ENCODE results near the gene ADARB2. TPM values are rescaled to one million over a fixed set of nuclear protein-coding genes. Genes with fewer than 3 reads are reported as not detected.

Gene ADARB2
- total RNA-seq, 4 donors from 2014 or later, result 8.4 to 23.2 (median 19.6) TPM

DNA sequence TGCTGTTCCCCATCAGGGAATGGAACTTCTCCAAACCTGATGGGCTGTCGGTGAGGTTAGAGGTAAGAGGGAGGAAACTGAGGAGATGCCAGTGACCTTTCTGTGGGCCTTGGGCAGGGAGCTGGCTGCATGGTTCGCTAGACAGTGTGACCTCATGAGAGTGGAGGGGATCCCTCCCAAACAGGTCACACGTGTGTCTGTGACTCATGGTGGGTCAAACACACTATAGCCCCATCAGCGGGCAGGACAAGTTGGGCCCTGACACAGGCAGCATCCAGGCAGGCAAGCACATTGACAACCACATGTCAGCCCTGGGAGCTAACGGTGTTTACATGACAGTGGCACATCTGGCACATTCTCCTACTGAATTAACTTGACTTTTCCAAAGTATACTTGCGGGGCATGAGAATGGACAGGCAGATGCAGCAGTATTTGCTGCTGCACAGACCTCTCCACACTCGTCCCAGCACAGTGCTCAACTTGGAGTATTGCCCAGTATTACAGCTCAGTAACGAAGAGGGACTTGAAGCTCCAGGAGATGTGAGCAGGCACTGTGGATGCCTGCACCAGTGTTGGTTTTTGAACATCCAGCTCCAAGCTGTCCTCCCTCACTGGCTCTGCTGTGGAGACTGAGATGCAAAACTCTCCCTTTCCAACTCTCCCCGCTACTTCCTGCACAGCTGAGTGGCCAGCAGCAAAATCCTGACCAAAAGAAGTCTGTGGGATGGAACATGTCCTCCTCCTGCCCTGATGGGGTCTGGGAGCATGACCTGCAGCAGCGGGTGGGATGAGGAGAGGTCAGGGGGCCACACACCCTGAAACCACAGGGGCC is 481.5 kb downstream of the ADARB2 start:
- no peak for DNase-seq (ENCODE audit: low spot score in 2 of 2)
- 69 to 74% methylated on average over 10 of the region's 10 CpGs for WGBS, 2 donors
- Histone ChIP-seq H3K4me3 (no peak overlapping the region), H3K27me3 (no peaks in the 10 kb centered on the region), H3K4me1 (no peaks in the 10 kb centered on the region), H3K36me3 (no peaks in the 10 kb centered on the region), H3K27ac (no peak overlapping the region), H3K9me3 (peaks cover 0 to 7% (median 0%) of the 10 kb centered on the region in 4 donors)
- TF ChIP-seq EP300 (IDR thresholded peaks at IDR 0.05) (no peak), POLR2A (IDR thresholded peaks at IDR 0.05) (no peak)
- TF ChIP-seq, protein P1, sequence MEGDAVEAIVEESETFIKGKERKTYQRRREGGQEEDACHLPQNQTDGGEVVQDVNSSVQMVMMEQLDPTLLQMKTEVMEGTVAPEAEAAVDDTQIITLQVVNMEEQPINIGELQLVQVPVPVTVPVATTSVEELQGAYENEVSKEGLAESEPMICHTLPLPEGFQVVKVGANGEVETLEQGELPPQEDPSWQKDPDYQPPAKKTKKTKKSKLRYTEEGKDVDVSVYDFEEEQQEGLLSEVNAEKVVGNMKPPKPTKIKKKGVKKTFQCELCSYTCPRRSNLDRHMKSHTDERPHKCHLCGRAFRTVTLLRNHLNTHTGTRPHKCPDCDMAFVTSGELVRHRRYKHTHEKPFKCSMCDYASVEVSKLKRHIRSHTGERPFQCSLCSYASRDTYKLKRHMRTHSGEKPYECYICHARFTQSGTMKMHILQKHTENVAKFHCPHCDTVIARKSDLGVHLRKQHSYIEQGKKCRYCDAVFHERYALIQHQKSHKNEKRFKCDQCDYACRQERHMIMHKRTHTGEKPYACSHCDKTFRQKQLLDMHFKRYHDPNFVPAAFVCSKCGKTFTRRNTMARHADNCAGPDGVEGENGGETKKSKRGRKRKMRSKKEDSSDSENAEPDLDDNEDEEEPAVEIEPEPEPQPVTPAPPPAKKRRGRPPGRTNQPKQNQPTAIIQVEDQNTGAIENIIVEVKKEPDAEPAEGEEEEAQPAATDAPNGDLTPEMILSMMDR (IDR thresholded peaks at IDR 0.05), result no peak

DNA sequence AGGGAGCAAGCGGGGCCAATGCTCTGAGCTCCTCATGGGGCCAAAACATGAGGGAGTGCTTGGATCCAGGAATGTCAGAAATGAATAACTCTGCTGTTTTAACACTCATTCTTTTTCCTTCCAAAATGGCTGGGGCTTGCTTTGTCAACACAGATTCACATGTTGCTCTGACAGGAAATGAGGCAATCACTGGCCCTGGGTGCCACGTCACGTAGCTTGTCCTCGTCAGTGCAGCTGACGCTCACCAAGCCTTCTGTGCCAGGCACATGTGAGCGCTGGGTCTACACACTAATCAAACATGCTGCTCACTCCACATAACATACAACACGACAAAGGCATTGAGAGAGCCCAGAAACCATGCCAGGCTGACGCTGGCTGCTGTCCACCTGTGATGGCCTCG is 482.2 kb downstream of the ADARB2 start:
- TF ChIP-seq EP300 (IDR thresholded peaks at IDR 0.05) (no peak), POLR2A (IDR thresholded peaks at IDR 0.05) (no peak)
- TF ChIP-seq, protein P1 (IDR thresholded peaks at IDR 0.05), result no peak
- H3K4me1 ChIP-seq, result no peaks in the 10 kb centered on the region
- H3K9me3 ChIP-seq, result peaks cover 0 to 7% (median 0%) of the 10 kb centered on the region in 4 donors
- no peaks in the 10 kb centered on the region for H3K36me3 ChIP-seq
- no peak overlapping the region for H3K27ac ChIP-seq
- WGBS, 2 donors, result 52 to 54% methylated on average over 9 of the region's 9 CpGs
- H3K4me3 ChIP-seq, result no peak overlapping the region
- no peaks in the 10 kb centered on the region for H3K27me3 ChIP-seq
- no peak for DNase-seq (ENCODE audit: low spot score in 2 of 2)

DNA sequence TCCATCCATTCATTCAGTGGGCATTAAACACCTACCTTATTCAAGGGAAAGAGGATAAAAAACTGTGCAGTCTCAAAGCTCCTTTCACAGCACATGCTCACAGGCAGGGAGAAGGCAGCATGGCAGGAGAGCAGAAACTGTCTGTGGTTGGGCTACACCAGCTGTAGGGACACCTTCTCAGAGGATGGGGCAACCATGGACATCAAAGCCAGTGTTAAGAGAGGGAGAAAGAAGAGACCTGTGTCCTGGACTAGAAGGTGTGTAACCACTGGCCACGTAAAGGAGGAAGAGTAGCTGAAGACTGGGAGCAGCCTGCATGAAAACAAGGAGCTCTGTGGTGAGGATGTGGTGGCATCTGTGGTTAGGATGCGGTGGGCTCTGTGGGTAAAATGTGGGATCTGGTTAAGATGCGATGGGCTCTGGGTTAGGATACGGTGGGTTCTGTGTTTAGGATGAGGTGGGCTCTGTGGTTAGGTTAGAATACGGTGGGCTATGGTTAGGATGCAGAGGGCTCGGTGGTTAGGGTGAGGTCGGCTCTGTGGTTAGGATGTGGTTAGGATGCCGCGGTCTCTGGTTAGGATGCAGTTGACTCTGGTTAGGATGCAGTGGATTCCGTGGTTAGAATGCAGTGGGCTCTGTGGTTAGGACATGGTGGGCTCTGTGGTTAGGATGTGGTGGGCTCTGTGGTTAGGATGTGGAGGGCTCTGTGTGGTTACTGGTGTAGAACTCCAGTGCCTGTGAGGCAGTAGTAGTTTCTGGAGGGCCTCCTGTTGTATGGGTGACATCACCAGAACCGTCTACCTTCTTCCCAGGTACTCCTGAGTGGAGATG is 483.6 kb downstream of the ADARB2 start:
- no peak for TF ChIP-seq EP300 (IDR thresholded peaks at IDR 0.05)
- TF ChIP-seq, protein P1 (IDR thresholded peaks at IDR 0.05), result no peak
- no peak for TF ChIP-seq POLR2A (IDR thresholded peaks at IDR 0.05)
- Histone ChIP-seq H3K36me3 (no peaks in the 10 kb centered on the region), H3K4me1 (no peaks in the 10 kb centered on the region), H3K4me3 (no peak overlapping the region), H3K27me3 (no peaks in the 10 kb centered on the region), H3K27ac (no peak overlapping the region), H3K9me3 (peaks cover 0 to 7% (median 0%) of the 10 kb centered on the region in 4 donors)
- WGBS, 2 donors, result 88 to 90% methylated on average over 11 of the region's 11 CpGs
- DNase-seq (ENCODE audit: low spot score in 2 of 2), result no peak

DNA sequence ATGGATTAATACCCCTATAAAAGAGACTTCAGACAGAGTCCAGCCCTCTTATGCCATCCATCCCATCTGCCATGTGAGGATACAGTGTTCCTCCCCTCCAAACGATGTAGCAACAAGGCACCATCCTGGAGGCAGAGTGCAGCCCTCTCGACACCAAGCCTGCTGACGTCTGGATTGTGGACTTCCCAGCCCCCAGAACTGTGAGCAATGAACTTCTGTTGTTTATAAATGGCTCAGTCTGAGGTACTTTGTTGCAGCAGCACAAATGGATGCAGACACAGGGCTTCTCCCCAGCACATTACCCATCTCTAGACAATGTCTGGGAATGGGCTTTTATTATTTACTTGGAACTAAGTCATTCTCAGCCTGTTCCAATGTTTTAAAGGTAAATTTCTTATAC is 485.6 kb downstream of the ADARB2 start:
- TF ChIP-seq POLR2A (IDR thresholded peaks at IDR 0.05) (no peak), EP300 (IDR thresholded peaks at IDR 0.05) (no peak)
- TF ChIP-seq, protein P1 (IDR thresholded peaks at IDR 0.05), result no peak
- 43 to 46% methylated on average over 3 of the region's 3 CpGs for WGBS, 2 donors
- Histone ChIP-seq H3K9me3 (no peaks in the 10 kb centered on the region), H3K4me3 (no peak overlapping the region), H3K36me3 (no peaks in the 10 kb centered on the region), H3K4me1 (no peaks in the 10 kb centered on the region), H3K27me3 (peaks cover 0 to 4% of the 10 kb centered on the region in 2 donors), H3K27ac (peak overlapping the region in 1 of 4 donors; percentile 5)
- no peak for DNase-seq (ENCODE audit: low spot score in 2 of 2)
